ENCODE measurements around the gene NFU1. TPM values are rescaled to one million over a fixed set of nuclear protein-coding genes. Genes with fewer than 3 reads are reported as not detected.

NFU1 gene
- polyA plus RNA-seq, 1 donor (not counting 4 experiments of a cell fraction or from before 2014, with no cell fraction given) = 53.7 TPM

DNA sequence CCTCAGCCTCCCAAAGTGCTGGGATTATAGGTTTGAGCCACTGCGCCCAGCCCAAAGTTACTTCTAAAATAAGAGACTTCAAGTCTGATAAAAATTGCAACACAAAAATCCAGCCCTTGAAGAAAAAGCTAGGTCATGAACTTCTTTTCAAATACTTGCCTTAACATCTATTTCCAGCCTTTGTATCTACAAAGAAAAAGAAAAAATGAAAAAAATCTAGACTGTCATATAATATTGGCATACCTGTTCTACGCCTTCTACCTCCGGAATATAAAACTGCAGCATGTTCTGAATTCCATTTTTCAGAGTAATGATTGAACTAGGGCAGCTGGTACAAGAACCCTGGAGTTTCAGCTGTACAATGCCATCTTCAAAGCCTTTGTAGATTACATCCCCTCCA lies 37.1 kb downstream of the NFU1 start:
- TF ChIP-seq, protein P1, sequence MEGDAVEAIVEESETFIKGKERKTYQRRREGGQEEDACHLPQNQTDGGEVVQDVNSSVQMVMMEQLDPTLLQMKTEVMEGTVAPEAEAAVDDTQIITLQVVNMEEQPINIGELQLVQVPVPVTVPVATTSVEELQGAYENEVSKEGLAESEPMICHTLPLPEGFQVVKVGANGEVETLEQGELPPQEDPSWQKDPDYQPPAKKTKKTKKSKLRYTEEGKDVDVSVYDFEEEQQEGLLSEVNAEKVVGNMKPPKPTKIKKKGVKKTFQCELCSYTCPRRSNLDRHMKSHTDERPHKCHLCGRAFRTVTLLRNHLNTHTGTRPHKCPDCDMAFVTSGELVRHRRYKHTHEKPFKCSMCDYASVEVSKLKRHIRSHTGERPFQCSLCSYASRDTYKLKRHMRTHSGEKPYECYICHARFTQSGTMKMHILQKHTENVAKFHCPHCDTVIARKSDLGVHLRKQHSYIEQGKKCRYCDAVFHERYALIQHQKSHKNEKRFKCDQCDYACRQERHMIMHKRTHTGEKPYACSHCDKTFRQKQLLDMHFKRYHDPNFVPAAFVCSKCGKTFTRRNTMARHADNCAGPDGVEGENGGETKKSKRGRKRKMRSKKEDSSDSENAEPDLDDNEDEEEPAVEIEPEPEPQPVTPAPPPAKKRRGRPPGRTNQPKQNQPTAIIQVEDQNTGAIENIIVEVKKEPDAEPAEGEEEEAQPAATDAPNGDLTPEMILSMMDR (optimal IDR thresholded peaks at IDR 0.05 in 1 of 3, IDR thresholded peaks at IDR 0.05 in 1 of 3, conservative IDR thresholded peaks at IDR 0.05 in 1 of 3; ENCODE audit: extremely low read depth in 1 of 3, insufficient read depth in 2 of 3, low read length in 3 of 3) = no peak
- no peak for TF ChIP-seq EZH2 (IDR thresholded peaks at IDR 0.05; ENCODE audit: low read length)
- H3K79me2 ChIP-seq (ENCODE audit: control insufficient read depth, insufficient read depth, low read length) = no peaks in the 10 kb centered on the region
- H3K9me3 ChIP-seq (ENCODE audit: control insufficient read depth, low read depth, low read length) = no peaks in the 10 kb centered on the region
- no peak overlapping the region for H2AFZ ChIP-seq (ENCODE audit: control insufficient read depth, low read length)
- H4K20me1 ChIP-seq (ENCODE audit: control insufficient read depth, extremely low read depth, insufficient read depth, low read length) = no peaks in the 10 kb centered on the region
- no peak overlapping the region for H3K4me3 ChIP-seq (ENCODE audit: control insufficient read depth in 2 of 3, extremely low read depth in 1 of 3, insufficient read depth in 2 of 3, low read depth in 1 of 3, low read length in 3 of 3)
- no peak for FAIRE-seq
- dilution Hi-C loops (cut with MboI; ENCODE audit: extremely low pct_ligation_motif_present, low sequenced_read_pairs) = no loop called here
- peaks cover 0 to 10% of the 10 kb centered on the region in 2 experiments for H3K36me3 ChIP-seq (ENCODE audit: control insufficient read depth in 2 of 2, extremely low read depth in 1 of 2, insufficient read depth in 2 of 2, low read length in 2 of 2)
- no peak for DNase-seq (ENCODE audit: low read depth, low spot score)
- no peaks in the 10 kb centered on the region for H3K27me3 ChIP-seq (ENCODE audit: control insufficient read depth, extremely low read depth, insufficient read depth, low read length)
- H3K9me1 ChIP-seq (ENCODE audit: control insufficient read depth, extremely low read depth, insufficient read depth, low read length) = no peaks in the 10 kb centered on the region
- no peak overlapping the region for H3K4me2 ChIP-seq (ENCODE audit: control insufficient read depth, extremely low read depth, insufficient read depth, low read depth, low read length)
- no peak overlapping the region for H3K27ac ChIP-seq (ENCODE audit: control insufficient read depth, insufficient read depth, low read length)
- H3K9ac ChIP-seq (ENCODE audit: control insufficient read depth, extremely low read depth, insufficient read depth, low read length) = no peak overlapping the region
- no peaks in the 10 kb centered on the region for H3K4me1 ChIP-seq (ENCODE audit: control insufficient read depth, extremely low read depth, insufficient read depth, low read length)

GRCh38 chr2:69397234-69397633 lies 40.0 kb downstream of the NFU1 start:
- no peak for FAIRE-seq
- H3K36me3 ChIP-seq (ENCODE audit: control insufficient read depth in 2 of 2, extremely low read depth in 1 of 2, insufficient read depth in 2 of 2, low read length in 2 of 2) = peaks cover 0 to 6% of the 10 kb centered on the region in 2 experiments
- H2AFZ ChIP-seq (ENCODE audit: control insufficient read depth, low read length) = no peak overlapping the region
- DNase-seq (ENCODE audit: low read depth, low spot score) = no peak
- no peak overlapping the region for H3K4me2 ChIP-seq (ENCODE audit: control insufficient read depth, extremely low read depth, insufficient read depth, low read depth, low read length)
- dilution Hi-C loops (cut with MboI; ENCODE audit: extremely low pct_ligation_motif_present, low sequenced_read_pairs) = no loop called here
- no peaks in the 10 kb centered on the region for H3K79me2 ChIP-seq (ENCODE audit: control insufficient read depth, insufficient read depth, low read length)
- no peaks in the 10 kb centered on the region for H3K27me3 ChIP-seq (ENCODE audit: control insufficient read depth, extremely low read depth, insufficient read depth, low read length)
- H3K4me3 ChIP-seq (ENCODE audit: control insufficient read depth in 2 of 3, extremely low read depth in 1 of 3, insufficient read depth in 2 of 3, low read depth in 1 of 3, low read length in 3 of 3) = no peak overlapping the region
- H3K9ac ChIP-seq (ENCODE audit: control insufficient read depth, extremely low read depth, insufficient read depth, low read length) = no peak overlapping the region
- TF ChIP-seq, protein P1 (optimal IDR thresholded peaks at IDR 0.05 in 1 of 3, IDR thresholded peaks at IDR 0.05 in 1 of 3, conservative IDR thresholded peaks at IDR 0.05 in 1 of 3; ENCODE audit: extremely low read depth in 1 of 3, insufficient read depth in 2 of 3, low read length in 3 of 3) = no peak
- no peak for TF ChIP-seq EZH2 (IDR thresholded peaks at IDR 0.05; ENCODE audit: low read length)
- H4K20me1 ChIP-seq (ENCODE audit: control insufficient read depth, extremely low read depth, insufficient read depth, low read length) = no peaks in the 10 kb centered on the region
- no peaks in the 10 kb centered on the region for H3K9me3 ChIP-seq (ENCODE audit: control insufficient read depth, low read depth, low read length)
- H3K4me1 ChIP-seq (ENCODE audit: control insufficient read depth, extremely low read depth, insufficient read depth, low read length) = no peaks in the 10 kb centered on the region
- H3K9me1 ChIP-seq (ENCODE audit: control insufficient read depth, extremely low read depth, insufficient read depth, low read length) = no peaks in the 10 kb centered on the region
- H3K27ac ChIP-seq (ENCODE audit: control insufficient read depth, insufficient read depth, low read length) = no peak overlapping the region
